ENCODE measurements around the gene LHX1. TPM values are rescaled to one million over a fixed set of nuclear protein-coding genes. Genes with fewer than 3 reads are reported as not detected.

LHX1 gene
- 2.6 TPM for total RNA-seq (ENCODE audit: unreplicated experiment)
- long read RNA-seq: 0 reads

DNA sequence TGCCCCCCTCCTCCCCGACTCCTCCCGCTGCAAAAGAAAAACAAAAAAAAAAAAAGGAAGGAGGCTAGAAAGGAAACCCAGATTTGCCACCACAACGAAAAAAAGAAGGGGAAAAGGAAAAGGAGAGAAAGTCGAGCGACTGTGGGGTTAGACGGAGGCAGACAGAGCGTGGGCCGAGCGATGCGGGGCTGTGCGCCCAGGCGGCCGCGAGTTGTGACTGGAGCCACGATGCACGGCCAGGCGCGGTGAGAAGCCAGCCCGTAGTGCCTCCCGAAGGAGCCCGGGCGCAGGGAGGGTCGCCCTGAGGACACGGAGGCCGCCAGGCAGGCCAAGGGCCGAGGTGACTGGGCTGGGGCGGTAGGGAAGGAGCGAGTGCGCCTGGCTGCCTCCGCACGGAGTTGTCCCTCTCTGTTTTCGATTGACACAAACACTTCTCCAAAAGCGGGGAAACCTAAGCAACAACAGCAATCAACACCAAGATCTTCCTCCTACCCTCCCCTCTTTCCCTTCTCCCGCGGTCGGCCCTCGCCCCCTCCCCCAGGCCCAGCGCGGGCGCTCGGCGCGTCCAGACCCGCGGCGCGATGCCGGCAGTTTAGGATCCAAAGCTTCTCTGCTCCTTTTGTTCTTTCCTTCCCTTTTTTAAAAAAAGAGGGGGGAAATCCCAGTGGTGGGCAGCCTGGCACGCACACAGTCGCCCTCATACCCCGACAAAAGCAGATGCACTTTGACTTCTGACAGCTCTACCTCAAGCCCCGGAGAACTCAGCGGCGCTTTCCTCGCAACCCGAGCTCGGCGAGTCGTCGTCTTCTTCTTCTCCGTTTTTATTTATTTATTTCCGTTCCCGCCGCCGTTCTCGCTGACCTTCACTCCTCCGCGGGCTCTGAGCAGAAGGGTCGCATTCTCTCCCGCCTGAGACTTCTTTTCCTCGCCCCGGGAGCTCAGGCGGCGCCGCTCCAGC is at the start of gene LHX1:
Gene LHX1, plus strand, starts transcription at position 475 of the 958 bp plus-strand sequence. CDS start 723 bp downstream, outside the sequence.
- TF ChIP-seq, protein P1, sequence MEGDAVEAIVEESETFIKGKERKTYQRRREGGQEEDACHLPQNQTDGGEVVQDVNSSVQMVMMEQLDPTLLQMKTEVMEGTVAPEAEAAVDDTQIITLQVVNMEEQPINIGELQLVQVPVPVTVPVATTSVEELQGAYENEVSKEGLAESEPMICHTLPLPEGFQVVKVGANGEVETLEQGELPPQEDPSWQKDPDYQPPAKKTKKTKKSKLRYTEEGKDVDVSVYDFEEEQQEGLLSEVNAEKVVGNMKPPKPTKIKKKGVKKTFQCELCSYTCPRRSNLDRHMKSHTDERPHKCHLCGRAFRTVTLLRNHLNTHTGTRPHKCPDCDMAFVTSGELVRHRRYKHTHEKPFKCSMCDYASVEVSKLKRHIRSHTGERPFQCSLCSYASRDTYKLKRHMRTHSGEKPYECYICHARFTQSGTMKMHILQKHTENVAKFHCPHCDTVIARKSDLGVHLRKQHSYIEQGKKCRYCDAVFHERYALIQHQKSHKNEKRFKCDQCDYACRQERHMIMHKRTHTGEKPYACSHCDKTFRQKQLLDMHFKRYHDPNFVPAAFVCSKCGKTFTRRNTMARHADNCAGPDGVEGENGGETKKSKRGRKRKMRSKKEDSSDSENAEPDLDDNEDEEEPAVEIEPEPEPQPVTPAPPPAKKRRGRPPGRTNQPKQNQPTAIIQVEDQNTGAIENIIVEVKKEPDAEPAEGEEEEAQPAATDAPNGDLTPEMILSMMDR (IDR thresholded peaks at IDR 0.05; ENCODE audit: partially characterized antibody, unreplicated experiment): no peak
- Mint-ChIP-seq H3K4me3 (ENCODE audit: unreplicated experiment) (peak within 1 kb of the TSS; percentile 84), H3K36me3 (ENCODE audit: unreplicated experiment) (no peaks in the 10 kb centered on the region), H3K27me3 (ENCODE audit: unreplicated experiment) (peaks cover 52% of the 10 kb centered on the region), H3K27ac (ENCODE audit: unreplicated experiment) (no peak within 1 kb of the TSS), H3K9me3 (ENCODE audit: unreplicated experiment) (peaks cover 31% of the 10 kb centered on the region), H3K4me1 (ENCODE audit: low read depth, unreplicated experiment) (peaks cover 23% of the 10 kb centered on the region)
- DNase-seq: peak; percentile 51

DNA sequence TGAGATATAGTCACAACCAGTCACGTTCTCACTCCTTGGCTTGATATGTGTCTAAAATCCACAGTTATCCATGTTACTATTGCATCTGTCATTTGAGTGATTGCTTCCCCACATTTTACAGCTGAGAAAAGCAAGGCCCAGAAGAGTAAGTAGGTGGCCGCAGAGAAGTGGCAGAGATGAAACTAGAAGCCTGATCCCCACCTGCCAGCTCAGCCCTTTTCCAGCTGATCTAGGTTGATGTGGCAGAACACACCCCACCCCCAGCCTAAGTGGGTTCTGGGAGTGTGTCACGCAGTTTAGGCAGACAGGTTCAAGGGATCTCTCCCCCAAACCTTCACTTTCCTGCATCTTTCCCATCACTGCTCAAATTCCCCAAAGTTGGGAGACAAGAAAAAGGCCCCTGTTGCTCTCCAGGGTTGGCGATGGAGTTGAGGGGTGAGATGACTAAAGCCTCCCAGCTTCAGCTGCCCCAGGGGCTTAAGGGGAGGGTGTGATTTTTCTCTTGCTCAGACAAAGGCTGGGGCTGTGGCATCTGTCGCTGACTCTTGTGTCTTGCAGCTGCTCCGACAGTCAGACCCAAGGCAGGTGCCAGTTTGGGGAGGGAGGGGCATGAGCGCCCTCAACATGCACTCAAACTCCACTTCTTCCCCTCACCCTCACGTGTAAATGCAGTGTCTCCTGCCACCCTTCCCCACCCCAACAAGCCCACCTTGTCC is 48.9 kb upstream of the LHX1 start:
- H3K9me3 Mint-ChIP-seq (ENCODE audit: unreplicated experiment): peaks cover 1% of the 10 kb centered on the region
- peak overlapping the region; percentile 55 for H3K27ac Mint-ChIP-seq (ENCODE audit: unreplicated experiment)
- peak; percentile 46 for DNase-seq
- H3K4me3 Mint-ChIP-seq (ENCODE audit: unreplicated experiment): no peak overlapping the region
- H3K27me3 Mint-ChIP-seq (ENCODE audit: unreplicated experiment): peaks cover 3% of the 10 kb centered on the region
- no peaks in the 10 kb centered on the region for H3K36me3 Mint-ChIP-seq (ENCODE audit: unreplicated experiment)
- TF ChIP-seq, protein P1 (IDR thresholded peaks at IDR 0.05; ENCODE audit: partially characterized antibody, unreplicated experiment): no peak
- H3K4me1 Mint-ChIP-seq (ENCODE audit: low read depth, unreplicated experiment): peaks cover 33% of the 10 kb centered on the region

DNA sequence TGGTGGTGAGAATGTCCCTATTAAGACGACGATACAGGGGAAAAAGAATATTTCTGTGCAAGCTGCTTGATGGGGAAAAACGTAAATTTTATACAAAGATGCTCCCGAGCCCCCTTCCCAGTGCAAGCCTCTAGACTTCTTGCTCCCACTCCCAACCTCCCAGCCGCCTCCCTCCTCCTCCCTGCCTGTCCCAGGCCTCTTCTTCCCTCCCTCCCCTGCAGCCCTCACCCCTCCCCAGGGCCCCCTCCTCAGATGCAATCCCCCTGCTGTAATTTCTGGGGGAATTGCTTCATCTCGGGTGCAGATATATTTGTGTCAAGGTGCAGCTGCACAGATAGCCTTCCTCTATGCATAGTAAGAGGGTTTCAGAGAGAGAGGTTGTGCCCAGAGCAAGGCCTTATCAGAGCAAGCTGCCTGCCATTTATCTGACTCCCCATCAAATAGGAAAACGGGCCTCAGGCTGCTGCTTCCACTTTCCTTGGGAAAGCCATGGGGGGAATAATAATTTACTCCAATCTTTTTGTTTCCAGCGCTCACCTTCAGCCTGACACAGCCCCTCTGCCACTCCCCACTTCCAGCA is 47.4 kb upstream of the LHX1 start:
- peaks cover 3% of the 10 kb centered on the region for H3K27me3 Mint-ChIP-seq (ENCODE audit: unreplicated experiment)
- peak overlapping the region; percentile 44 for H3K27ac Mint-ChIP-seq (ENCODE audit: unreplicated experiment)
- H3K4me3 Mint-ChIP-seq (ENCODE audit: unreplicated experiment): no peak overlapping the region
- DNase-seq: no peak
- no peaks in the 10 kb centered on the region for H3K36me3 Mint-ChIP-seq (ENCODE audit: unreplicated experiment)
- peaks cover 33% of the 10 kb centered on the region for H3K4me1 Mint-ChIP-seq (ENCODE audit: low read depth, unreplicated experiment)
- H3K9me3 Mint-ChIP-seq (ENCODE audit: unreplicated experiment): peaks cover 1% of the 10 kb centered on the region
- TF ChIP-seq, protein P1 (IDR thresholded peaks at IDR 0.05; ENCODE audit: partially characterized antibody, unreplicated experiment): no peak

DNA sequence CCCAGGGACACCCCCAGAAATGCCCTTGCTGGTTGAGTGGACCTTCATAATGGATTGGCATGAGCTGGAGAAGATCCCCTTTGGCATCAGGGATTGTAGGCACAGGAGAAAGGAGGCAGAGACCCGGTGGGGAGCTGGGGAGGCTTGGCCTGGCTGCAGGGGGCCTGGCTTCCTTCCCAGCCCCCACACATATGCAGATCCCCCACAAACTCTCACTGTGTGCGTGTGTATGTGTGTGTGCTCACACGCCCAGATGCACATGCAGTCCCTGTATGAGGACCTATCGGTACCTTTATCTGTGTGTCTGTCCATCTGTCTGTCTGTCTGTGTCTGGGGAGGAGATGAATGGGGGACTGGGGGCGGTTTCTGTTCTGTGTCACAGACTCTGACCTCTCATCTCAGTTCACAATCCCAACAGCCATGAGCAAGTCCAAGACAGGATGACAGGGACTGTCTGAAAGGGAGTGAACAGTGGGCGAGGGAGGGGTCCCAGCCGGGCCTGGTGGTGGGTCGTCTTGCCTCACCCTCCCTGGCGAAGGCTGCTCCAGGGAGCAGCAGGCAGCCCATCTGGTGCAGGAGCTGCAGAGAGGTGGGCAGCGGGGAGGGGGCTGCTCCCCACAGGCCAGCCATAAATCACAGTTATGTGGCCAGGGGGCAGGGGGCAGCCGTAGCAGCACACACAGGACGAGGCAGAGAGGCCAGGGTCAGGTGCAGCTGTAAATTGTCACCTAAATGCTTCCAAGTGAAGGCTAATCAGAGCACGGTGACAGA is 46.7 kb upstream of the LHX1 start:
- Mint-ChIP-seq H3K4me3 (ENCODE audit: unreplicated experiment) (no peak overlapping the region), H3K27me3 (ENCODE audit: unreplicated experiment) (peaks cover 3% of the 10 kb centered on the region), H3K9me3 (ENCODE audit: unreplicated experiment) (peaks cover 1% of the 10 kb centered on the region), H3K36me3 (ENCODE audit: unreplicated experiment) (no peaks in the 10 kb centered on the region), H3K27ac (ENCODE audit: unreplicated experiment) (no peak overlapping the region), H3K4me1 (ENCODE audit: low read depth, unreplicated experiment) (peaks cover 29% of the 10 kb centered on the region)
- TF ChIP-seq, protein P1 (IDR thresholded peaks at IDR 0.05; ENCODE audit: partially characterized antibody, unreplicated experiment): no peak
- no peak for DNase-seq
